Anterior cingulate cortex (tissue), 58 donors: ENCODE data around the gene TARBP1.
"Not testable (repeated sequence)": the region's sequence is repeated elsewhere in the genome, so short reads cannot be mapped to it uniquely, and the experiment has no call there.

ENCODE experiments used
- DNase-seq, 58 donors: peaks; one replicate each; lab custom pipeline; 2025; lab: John Stamatoyannopoulos, UW

Gene TARBP1, protein sequence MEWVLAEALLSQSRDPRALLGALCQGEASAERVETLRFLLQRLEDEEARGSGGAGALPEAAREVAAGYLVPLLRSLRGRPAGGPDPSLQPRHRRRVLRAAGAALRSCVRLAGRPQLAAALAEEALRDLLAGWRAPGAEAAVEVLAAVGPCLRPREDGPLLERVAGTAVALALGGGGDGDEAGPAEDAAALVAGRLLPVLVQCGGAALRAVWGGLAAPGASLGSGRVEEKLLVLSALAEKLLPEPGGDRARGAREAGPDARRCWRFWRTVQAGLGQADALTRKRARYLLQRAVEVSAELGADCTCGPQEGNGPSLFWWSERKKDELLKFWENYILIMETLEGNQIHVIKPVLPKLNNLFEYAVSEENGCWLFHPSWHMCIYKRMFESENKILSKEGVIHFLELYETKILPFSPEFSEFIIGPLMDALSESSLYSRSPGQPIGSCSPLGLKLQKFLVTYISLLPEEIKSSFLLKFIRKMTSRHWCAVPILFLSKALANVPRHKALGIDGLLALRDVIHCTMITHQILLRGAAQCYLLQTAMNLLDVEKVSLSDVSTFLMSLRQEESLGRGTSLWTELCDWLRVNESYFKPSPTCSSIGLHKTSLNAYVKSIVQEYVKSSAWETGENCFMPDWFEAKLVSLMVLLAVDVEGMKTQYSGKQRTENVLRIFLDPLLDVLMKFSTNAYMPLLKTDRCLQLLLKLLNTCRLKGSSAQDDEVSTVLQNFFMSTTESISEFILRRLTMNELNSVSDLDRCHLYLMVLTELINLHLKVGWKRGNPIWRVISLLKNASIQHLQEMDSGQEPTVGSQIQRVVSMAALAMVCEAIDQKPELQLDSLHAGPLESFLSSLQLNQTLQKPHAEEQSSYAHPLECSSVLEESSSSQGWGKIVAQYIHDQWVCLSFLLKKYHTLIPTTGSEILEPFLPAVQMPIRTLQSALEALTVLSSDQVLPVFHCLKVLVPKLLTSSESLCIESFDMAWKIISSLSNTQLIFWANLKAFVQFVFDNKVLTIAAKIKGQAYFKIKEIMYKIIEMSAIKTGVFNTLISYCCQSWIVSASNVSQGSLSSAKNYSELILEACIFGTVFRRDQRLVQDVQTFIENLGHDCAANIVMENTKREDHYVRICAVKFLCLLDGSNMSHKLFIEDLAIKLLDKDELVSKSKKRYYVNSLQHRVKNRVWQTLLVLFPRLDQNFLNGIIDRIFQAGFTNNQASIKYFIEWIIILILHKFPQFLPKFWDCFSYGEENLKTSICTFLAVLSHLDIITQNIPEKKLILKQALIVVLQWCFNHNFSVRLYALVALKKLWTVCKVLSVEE (N-terminal part only)

DNA sequence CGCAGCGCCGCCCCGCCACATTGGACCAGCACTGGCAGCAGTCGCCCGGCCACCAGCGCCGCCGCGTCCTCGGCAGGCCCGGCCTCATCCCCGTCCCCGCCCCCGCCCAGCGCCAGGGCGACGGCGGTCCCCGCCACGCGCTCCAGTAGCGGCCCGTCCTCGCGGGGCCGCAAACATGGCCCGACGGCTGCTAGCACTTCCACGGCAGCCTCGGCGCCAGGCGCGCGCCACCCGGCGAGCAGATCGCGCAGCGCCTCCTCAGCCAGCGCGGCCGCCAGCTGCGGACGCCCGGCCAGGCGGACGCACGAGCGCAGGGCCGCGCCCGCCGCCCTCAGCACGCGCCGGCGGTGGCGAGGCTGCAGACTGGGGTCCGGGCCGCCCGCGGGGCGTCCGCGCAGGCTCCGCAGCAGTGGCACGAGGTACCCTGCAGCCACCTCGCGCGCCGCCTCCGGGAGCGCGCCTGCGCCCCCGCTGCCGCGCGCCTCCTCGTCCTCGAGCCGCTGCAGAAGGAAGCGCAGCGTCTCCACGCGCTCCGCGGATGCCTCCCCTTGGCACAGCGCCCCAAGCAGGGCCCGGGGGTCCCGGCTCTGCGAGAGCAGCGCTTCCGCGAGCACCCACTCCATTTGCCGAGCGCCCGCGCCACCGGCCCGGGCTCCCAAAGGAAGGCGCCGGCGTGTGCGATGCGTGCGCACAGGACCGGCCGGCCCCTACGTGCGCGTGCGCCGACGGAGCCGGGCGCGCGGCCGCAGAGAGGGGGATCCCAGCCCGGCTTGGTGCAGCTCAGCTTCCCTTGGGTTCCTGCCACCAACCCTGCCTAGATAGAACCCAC is at the start of gene TARBP1:
Gene TARBP1, minus strand, starts transcription at position 699 of the 829 bp plus-strand sequence. Its CDS starts 76 bp downstream, at position 623.
- peak in 50 of 58 donors; percentile 35 to 91 (median 70) for DNase-seq

DNA sequence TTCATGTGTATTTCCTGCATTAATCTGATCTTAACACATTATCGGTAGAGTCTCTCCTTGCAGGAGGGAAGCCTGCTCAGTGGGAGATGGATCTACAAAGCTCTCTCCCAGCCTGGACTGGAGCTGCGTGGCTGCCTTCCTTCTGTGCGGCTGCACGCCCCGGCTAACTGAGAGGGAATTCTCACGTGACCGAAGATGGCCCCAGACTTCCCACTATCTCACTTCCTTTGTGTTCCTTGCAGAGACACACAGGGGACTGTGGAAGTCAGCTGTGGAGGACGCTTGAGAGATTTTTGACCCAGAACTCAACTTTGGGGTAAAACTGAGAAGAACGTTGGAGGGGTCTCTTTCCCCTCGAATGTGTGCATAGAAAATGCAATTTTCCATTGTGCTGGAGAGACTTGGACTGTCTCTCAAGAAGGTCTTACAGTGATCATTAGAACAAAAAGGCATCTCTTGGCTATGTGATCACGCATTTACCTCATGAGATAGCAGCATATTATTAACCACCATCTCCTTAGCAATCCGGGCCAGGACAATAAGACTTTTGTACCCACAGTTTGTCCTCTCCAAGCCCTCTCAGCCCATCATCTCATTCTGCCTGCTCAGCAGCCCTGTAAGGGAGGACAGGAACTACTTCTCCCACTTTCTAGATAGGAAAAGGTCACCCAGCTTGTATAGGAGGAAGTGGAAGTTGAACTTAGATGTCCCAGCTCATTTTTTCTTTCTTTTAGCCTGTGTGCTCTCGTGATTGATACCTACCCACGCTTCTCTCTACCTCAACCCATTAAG is 49.3 kb upstream of the TARBP1 start:
- peak in 6 of 58 donors; percentile 16 to 43 (median 22) for DNase-seq

DNA sequence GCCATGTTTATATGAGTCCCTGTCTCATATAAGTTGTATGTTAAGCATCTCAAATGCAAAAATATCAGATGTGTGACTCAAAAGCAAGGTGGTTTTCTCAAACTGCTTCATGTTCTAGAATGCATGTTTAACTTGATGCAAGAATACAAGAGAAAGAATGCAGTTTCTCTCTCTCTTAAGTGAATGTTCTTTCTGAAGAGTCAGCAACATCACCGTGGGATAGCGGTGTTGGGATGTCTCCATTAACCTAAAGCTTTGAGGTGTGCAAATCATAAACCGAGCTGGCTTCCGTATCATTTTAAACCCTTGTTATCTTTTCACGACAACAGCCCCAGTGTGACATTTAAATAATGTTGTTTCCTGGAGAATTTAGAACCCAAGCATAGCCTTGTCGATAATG is 48.4 kb upstream of the TARBP1 start:
- DNase-seq = no peak

DNA sequence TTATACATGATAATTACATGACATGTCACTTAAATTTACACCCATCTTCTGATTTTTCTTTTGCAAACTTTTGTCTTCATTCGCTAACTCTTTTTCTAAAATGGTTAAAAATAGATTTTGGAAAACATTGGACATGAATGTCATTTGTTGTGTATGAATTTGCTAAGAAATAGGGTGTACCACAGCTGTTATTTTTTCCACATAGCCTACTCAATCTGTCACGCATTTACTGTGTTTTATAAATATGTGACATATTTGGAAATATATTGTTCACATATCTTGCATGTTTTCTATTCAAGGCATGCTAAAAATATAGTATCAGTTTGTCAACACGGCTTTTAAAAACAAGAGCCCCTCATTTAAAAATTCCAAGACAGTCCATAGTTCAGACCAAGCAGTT is 47.9 kb upstream of the TARBP1 start:
- no peak for DNase-seq

DNA sequence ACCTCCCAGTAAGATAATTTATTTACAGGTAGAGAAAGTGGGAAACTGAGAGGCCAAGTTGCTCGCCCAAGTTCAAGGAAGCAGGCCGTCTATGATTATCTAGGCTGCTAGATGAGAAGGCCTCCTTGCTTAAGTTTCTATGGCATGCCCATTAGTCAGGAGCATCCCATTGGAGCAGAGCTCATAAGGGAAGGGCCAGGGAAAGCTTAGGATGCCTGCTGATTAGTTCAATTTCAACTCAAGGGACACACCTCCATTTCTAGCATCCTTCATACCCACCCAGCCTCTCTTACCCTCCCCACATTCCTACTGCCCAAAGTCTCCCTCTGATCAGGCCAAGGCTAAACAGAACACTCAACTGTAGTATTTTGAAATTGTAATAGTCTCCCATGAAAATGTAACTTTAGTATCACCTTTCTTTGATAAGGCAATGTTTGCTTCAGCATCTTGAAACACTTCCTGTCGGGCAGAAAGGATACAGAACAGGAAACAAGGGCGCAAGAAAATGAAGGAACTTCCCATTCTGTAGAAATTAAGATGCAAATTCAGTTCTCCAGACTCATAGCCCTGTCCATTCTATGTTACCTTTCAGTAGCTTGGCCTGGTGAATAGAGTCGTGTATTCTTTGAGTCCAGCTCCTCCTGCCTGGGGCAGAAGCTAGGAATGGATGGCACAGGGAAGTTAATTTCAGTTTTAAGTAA is 46.3 kb upstream of the TARBP1 start:
- DNase-seq = no peak

DNA sequence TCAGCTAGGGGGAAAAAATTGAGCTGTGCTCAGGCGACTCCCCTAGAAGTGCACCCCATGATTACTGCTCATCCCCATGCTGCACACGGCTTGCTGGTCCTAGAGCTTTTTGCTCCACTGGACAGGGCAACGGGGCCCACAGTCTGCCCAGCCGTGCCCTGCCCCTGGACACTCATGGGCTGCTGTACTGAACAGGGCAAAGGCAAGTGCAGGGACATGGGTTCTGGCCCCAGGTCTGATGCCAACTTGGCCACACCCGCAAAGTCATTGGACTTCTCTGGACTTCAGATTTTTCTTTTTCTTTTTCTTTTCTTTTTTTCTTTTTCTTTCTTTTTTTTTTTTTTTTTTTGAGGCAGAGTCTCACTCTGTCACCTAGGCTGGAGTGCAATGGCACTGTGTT is 42.9 kb upstream of the TARBP1 start:
- DNase-seq = no peak

DNA sequence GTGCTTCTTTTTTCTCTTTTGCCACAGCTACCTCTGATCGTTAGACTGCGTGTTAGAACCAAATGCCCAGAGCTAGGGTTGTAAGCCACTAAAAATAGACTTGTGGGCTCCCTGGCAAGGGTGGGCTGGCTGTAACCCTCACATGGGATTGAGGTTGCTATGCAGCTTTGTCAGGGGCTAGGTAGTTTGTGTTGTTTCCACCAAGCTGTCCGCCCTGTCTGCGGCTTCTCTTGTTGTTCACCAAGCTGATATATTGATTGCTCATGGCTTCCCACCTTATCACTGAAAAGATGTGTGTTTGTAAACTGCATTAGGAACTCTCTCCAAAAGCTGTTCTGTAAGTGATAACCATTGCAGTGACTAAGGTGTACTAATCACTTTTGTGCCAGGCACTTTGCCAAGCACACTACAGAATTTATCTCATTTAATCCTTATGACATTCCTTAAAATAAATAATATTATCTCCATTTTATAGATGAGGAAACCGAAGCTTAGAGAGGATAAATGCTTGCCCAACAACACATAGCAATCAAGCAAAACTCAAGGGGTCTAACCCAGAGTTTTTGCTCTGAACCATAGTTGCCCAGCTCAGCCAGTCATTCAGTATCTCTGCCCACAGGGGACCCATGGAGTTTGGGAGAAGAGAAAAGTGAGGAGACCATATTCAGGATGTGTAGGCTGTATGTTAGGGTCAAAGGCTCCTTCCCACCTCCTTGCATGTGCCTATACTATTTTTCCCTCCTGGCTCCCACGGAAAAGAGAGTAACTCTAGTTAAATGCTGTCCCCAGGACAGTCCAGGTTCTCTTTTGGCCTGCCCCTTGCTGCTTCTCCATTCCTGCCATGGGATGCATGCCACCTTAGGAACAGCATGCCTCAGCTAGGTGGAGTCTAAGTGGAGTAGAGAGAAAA is 42.2 kb upstream of the TARBP1 start:
- no peak for DNase-seq

DNA sequence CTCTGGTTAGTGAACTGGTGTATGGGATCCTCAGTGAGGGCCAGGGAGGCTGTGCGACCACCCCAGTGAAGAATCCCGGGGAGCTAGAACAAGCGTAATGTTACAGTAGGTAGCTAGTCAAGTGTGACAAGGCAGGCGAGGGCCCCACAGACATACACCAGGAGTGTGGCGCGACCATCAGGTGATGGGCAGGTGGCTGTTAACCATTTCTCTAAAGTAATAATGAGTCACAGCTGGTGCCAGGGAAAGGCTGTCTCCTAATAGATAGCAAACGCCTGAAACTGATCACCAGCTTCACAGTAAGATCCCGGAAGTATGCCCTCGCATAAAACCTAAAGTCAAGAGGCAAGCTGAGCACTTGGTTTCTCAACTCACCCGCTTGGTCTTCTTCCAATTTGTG is 40.5 kb upstream of the TARBP1 start:
- no peak for DNase-seq

DNA sequence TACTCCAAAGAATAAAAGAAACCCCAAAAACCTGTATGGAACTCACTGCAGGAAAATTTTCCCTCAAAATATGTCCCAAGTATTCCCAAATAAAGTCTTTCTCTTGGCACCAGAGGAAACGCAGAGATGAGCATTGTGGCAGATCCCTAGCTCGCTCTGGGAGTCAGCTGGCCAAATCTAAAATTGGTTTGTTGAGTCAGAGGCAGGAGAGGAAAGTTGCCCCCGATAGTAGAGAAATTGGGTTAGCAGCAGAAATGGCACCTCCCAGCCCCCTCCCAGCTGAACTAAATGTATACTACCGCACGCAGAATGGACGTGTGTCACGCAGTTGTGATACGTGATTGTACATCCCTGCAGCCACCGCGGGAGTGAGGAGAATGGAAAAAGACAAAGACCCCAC is 39.9 kb upstream of the TARBP1 start:
- DNase-seq = peak in 6 of 58 donors; percentile 13 to 34 (median 20)

DNA sequence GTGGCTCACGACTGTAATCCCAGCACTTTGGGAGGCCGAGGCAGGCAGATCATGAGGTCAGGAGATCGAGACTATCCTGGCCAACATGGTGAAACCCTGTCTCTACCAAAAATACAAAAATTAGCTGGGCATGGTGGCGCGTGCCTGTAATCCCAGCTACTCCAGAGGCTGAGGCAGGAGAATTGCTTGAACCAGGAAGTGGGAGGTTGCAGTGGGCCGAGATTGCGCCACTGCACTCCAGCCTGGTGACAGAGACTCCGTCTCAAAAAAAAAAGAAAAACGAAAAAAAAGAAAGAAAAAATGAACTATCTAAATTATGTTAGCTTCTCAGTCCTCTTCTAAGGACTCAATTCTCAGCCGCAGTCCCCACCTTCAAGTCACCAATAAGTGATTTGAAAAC is 39.1 kb upstream of the TARBP1 start:
- not testable (repeated sequence) for DNase-seq

DNA sequence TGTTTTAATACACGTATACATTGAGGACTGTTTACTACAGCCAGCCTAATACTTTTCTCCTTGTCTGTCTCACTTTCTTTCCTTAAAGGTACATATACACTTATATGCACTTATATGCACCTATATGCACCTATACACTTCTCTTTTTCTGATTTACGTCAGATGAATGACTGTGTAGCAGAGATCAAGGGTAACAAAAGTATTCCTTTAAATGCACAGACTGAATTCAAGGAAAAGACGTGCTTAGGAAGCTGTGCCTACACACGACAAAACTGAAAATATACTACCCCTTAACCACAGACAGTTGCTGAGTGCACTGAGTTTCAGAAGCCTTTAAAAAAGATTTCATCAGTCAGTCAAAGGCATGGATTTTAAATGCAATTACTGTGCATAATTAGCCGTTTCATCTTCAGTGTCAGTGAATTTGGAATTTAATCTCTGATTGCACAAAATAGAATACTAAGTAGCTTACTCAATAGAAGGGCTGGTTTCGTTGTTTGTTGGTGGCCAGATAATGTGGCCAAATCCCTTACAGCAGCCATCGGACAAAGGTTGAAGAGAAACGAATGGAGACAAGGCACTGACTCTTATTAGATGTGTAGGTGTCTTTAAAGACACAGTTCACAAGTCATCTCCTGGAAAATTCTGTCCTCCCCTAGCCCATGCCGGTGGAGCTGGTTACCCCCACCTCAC is 38.3 kb upstream of the TARBP1 start:
- DNase-seq = no peak

DNA sequence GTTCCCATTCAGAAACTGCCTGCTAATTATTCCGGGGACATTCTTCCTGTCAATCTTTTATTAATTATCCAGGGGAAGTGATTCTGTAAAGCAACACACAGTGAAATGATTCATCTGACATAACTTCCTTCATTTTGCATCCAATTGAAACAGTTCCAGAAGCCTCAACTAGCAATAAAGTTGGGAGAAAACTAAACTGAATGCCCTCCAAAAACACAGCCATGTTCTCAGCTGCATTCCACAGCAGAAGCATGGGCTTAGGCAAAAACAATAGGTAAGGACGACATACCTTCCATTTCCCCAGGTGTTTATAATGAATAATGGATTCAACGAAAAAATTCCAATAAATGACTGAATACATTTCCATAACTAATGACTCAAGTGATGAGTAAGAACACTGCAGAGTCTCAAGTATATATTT is 36.9 kb upstream of the TARBP1 start:
- DNase-seq = no peak

DNA sequence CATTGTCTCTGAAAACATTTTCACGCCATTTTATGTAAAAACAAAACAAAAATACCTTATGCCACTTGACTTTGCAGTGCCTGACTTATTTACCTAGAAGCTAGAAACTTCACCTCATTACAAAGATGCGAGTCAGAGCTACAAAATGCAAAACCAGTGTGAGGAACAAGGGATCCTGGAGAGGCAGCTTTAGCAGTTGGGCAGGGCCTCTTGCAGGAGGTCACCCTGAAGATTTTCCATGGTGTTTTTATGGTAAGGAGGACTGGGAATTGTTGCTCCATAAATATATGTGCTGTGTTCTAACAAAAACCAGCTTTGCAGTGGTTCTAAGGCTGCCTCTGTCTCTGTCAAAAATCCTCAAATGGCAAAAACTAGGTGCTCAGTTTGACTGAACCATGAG is 36.4 kb upstream of the TARBP1 start:
- DNase-seq = no peak

DNA sequence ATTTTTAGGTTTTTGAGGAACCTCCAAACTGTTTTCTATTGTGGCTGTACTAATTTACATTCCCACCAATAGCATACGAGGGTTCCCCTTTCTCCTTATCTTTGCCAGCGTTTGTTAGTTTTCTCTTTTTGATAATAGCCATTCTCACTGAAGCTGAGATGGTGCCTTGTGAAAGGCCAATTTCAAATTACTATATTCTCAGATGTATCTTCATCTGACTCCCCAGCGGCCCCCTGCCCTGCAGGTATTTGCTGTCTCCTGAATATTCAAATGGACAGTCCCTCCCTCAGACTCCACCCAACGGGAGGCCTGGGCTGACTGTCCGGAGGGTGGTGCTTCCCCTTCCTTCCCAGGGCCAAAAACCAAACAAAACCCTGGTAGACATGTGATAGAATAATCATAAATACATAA is 33.5 kb upstream of the TARBP1 start:
- no peak for DNase-seq

DNA sequence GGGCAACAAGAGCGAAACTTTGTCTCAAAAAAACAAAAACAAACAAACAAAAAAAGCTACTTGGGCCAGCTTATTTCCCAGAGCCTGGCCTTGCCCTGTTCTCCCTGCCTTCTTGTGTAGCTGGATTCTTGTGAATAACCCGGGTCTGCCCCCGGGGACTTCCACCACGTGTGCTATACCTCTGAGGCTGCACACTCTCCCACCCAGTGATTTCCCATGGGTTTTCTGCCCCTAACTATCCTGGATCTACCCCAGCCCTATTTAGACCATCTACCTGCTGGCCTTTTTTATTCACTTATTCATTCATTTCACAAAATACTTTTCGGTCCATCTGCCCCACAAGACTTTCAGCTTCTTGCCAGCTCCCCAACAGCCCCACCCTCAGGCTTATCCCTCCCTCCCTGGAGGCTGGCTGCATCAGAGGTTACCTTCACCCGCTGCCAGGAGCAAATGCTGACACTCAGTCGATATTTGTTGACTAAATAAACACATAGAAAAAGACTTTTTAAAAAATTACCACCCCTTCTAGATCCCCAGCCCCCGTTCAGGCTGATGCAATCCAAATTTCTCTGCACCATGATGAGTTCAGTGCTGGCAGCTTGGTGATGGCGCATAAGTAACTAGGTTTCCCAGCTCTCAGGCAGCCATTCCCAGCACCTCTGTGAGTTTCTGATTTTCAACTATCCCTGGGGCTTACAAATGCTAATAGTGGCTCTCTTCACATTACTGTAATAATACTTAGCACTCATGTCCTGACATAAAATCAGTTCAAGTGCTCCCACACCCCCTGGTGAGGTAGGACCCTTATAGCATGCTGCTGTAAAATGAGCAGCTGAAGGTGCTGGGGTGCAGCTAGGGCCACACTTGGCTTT is 30.7 kb upstream of the TARBP1 start:
- peak in 1 of 58 donors; percentile 40 for DNase-seq
